VCaP (cell line): ENCODE measurements around the gene WEE1.

Experiments used
- H3K27ac ChIP-seq: fragments of 450-650 bp; 2 replicates; pipeline ENCODE4 v1.5.1; 2017
- TF ChIP-seq, protein P1 (sequence below): fragments of 450-650 bp; conservative IDR thresholded peaks from 2 replicates; pipeline ENCODE4 v1.5.1; 2017; ENCODE audit warnings: mild to moderate bottlenecking, moderate library complexity

WEE1 gene

GRCh38 chr11:9573775-9574621 is 528 bp downstream of the WEE1 start:
- peak overlapping the region; percentile 92 for H3K27ac ChIP-seq
- TF ChIP-seq, protein P1, sequence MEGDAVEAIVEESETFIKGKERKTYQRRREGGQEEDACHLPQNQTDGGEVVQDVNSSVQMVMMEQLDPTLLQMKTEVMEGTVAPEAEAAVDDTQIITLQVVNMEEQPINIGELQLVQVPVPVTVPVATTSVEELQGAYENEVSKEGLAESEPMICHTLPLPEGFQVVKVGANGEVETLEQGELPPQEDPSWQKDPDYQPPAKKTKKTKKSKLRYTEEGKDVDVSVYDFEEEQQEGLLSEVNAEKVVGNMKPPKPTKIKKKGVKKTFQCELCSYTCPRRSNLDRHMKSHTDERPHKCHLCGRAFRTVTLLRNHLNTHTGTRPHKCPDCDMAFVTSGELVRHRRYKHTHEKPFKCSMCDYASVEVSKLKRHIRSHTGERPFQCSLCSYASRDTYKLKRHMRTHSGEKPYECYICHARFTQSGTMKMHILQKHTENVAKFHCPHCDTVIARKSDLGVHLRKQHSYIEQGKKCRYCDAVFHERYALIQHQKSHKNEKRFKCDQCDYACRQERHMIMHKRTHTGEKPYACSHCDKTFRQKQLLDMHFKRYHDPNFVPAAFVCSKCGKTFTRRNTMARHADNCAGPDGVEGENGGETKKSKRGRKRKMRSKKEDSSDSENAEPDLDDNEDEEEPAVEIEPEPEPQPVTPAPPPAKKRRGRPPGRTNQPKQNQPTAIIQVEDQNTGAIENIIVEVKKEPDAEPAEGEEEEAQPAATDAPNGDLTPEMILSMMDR = no peak

DNA sequence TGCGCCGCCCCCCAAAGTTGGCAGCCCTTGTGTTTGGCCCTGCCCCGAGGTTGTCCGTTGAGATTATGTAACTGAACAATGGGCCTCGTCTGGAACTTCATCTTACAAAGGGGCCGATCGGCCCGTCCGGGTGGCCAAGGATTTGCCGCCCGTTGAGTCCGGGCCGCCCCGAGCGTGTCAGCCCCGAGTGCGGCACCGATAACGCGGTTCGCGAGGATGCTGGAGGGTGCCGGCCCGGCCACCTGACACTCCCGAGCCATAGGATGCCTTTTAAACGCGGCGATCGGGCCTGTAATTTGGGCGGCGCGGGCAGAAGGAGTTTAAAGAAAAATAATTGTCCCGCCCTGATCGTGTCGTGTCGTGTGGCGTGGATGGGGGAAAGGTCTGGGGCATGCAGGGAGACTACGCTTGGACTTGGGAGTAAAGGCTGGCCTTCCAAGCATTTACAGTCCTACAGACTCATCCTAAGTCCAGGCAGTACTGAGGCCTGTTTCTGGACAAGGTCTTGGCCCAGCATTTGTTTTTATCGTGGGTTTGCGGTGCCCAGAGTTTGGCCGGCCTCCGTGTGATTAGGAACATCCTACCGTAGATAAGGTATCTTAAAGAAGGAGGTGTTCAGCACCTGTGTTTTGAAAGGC is 1.3 kb downstream of the WEE1 start:
- TF ChIP-seq, protein P1 = no peak
- peak overlapping the region; percentile 92 for H3K27ac ChIP-seq

DNA sequence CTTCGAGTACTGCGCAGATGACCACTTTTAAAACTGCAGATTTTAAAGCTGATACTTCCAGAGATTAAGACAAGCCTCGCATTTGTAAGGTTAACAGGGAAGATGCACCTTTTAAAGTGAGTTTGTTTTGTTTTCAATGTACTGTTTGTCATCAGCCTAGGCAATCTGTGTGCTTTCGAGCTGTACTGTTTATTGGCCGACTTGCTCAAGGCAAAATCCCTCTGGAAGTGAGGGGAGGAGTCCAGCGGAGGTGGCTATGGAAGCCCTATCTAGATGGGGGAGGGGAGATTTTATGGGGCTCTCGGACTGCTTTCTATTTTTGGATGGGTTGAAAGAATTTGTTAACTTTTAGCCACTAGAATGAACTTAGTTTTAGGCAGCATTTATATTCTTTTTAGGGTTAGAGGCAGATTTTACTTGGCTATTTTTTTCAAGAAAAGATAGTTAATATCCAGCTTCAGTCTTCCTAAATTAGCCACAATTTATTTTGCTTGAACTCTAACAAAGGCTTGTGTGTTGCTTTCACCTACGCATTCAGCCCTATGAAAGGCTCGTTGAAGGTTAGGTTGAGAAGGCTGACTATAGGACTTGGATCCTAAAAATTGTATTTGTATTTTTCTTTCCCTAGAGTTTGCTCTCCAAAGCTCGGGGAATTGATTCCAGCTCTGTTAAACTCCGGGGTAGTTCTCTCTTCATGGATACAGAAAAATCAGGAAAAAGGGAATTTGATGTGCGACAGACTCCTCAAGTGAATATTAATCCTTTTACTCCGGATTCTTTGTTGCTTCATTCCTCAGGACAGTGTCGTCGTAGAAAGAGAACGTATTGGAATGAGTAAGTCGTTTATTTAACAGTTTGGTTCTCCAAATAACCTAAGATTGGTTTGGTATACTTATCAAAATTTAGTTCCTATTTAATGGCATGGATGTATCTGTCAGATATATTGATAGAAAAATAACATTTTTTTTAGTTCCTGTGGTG is 2.1 kb downstream of the WEE1 start:
- TF ChIP-seq, protein P1 = no peak
- H3K27ac ChIP-seq = peak overlapping the region; percentile 92

- H3K27ac ChIP-seq = peak overlapping the region; percentile 92
Measured at GRCh38 chr11:9576701-9577381, 3.4 kb downstream of the WEE1 start.

GRCh38 chr11:9577556-9577955 is 4.1 kb downstream of the WEE1 start:
- H3K27ac ChIP-seq = peak overlapping the region; percentile 92; the same call in 1 of the 2 replicates
- TF ChIP-seq, protein P1 = no peak

More at GRCh38 chr11:9576701-9577381, 3.4 kb downstream of the WEE1 start:
- TF ChIP-seq, protein P1 = no peak

DNA sequence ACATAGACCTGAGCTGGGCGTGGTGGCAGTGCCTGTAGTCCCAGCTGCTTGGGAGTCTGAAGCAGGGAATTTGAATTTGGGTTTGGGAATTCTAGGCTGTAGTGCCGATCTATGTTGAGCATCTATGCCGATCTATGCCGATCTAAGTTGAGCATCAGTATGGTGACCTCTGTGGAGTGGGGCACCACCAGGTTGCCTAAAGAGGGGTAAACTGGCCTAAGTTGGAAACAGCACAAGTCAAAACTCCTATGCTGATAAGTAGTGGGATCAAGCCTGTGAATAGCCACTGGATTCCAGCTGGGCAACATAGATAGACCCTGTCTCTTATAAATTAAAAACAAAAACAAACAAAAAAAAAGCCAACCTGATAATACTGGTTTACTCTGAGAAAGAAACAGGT is 7.4 kb downstream of the WEE1 start:
- no peak overlapping the region for H3K27ac ChIP-seq

More for the DNA sequence above, 7.4 kb downstream of the WEE1 start:
- TF ChIP-seq, protein P1 = no peak
